Hippocampal formation (tissue), 2 donors: ENCODE data around the gene IL24.
"Not testable (repeated sequence)": the region's sequence is repeated elsewhere in the genome, so short reads cannot be mapped to it uniquely, and the experiment has no call there.

ENCODE experiments used
- DNase-seq, 2 donors: peaks; one replicate each; lab custom pipeline; 2025; lab: John Stamatoyannopoulos, UW

IL24 gene

GRCh38 chr1:206897175-206897574 lies at the start of gene IL24:
IL24 (plus strand) TSS chr1:206897443; CDS start chr1:206897833, 390 bp downstream.
- DNase-seq: no peak

GRCh38 chr1:206847946-206848345 lies 49.3 kb upstream of the IL24 start:
- DNase-seq: no peak

GRCh38 chr1:206850401-206850800 lies 46.8 kb upstream of the IL24 start:
- no peak for DNase-seq

- DNase-seq: no peak
Observed at GRCh38 chr1:206851341-206852010, 45.8 kb upstream of the IL24 start.

- not testable (repeated sequence) for DNase-seq
Observed at GRCh38 chr1:206852662-206853061, 44.6 kb upstream of the IL24 start.

- DNase-seq: not testable (repeated sequence)
Observed at GRCh38 chr1:206853696-206854095, 43.5 kb upstream of the IL24 start.

GRCh38 chr1:206854401-206855129 lies 42.7 kb upstream of the IL24 start:
- no peak for DNase-seq

GRCh38 chr1:206855859-206856258 lies 41.4 kb upstream of the IL24 start:
- no peak for DNase-seq

GRCh38 chr1:206856674-206857464 lies 40.4 kb upstream of the IL24 start:
- DNase-seq: no peak

GRCh38 chr1:206859082-206859521 lies 38.1 kb upstream of the IL24 start:
- peak in 1 of 2 donors; percentile 5 for DNase-seq

GRCh38 chr1:206860165-206860564 lies 37.1 kb upstream of the IL24 start:
- no peak for DNase-seq

- DNase-seq: no peak
Observed at GRCh38 chr1:206863266-206863665, 34.0 kb upstream of the IL24 start.

- peak in 1 of 2 donors; percentile 4 for DNase-seq
Observed at GRCh38 chr1:206864939-206865671, 32.1 kb upstream of the IL24 start, which contains the start of gene IL20. IL20 (plus strand) TSS chr1:206865623; CDS start chr1:206865853, 230 bp downstream.

GRCh38 chr1:206866062-206866461 lies 31.2 kb upstream of the IL24 start:
- DNase-seq: no peak

- DNase-seq: no peak
Observed at GRCh38 chr1:206867239-206867638, 30.0 kb upstream of the IL24 start.

GRCh38 chr1:206867716-206868115 lies 29.5 kb upstream of the IL24 start:
- no peak for DNase-seq

- no peak for DNase-seq
Observed at GRCh38 chr1:206868264-206868663, 29.0 kb upstream of the IL24 start.

- no peak for DNase-seq
Observed at GRCh38 chr1:206872139-206872538, 25.1 kb upstream of the IL24 start.

- no peak for DNase-seq
Observed at GRCh38 chr1:206873603-206874188, 23.5 kb upstream of the IL24 start.

- DNase-seq: no peak
Observed at GRCh38 chr1:206875752-206876377, 21.4 kb upstream of the IL24 start.

GRCh38 chr1:206878456-206878855 lies 18.8 kb upstream of the IL24 start:
- DNase-seq: no peak
